ENCODE measurements around the gene TCF12. TPM values are rescaled to one million over a fixed set of nuclear protein-coding genes. Genes with fewer than 3 reads are reported as not detected.

TCF12 gene
- total and polyA plus RNA-seq, 2 donors (not counting 3 experiments of a cell fraction or from before 2014, with no cell fraction given), result 72.1 to 133 TPM

- no TSS peak for BruUV-seq (replicated peaks)
- no peak overlapping the region for H3K4me3 ChIP-seq (replicated peaks in 1 of 3; ENCODE audit: insufficient read depth in 1 of 3, low read depth in 1 of 3, low read length in 3 of 3)
- dilution Hi-C loops (cut with MboI; ENCODE audit: extremely low pct_ligation_motif_present, low sequenced_read_pairs), result no loop called here
- no peak for FAIRE-seq
- H3K27ac ChIP-seq (ENCODE audit: insufficient read depth, low read depth, low read length), result no peak overlapping the region
- H3K27me3 ChIP-seq (ENCODE audit: control insufficient read depth in 2 of 2, insufficient read depth in 2 of 2, low read length in 2 of 2), result no peaks in the 10 kb centered on the region
- intact Hi-C loops (cut with micrococcal nuclease), result no loop called here
- POLR2A ChIA-PET, result no interaction called here
- H3K9me3 ChIP-seq (replicated peaks; ENCODE audit: control insufficient read depth, insufficient read depth, low read length), result no peaks in the 10 kb centered on the region
- peaks cover 6 to 8% of the 10 kb centered on the region in 2 experiments for H3K36me3 ChIP-seq (ENCODE audit: control insufficient read depth in 2 of 2, extremely low read depth in 1 of 2, insufficient read depth in 2 of 2, low read length in 2 of 2)
- no peaks in the 10 kb centered on the region for H3K79me2 ChIP-seq (ENCODE audit: control insufficient read depth, insufficient read depth, low read length)
- no peak overlapping the region for H3K9ac ChIP-seq (replicated peaks; ENCODE audit: extremely low read depth, insufficient read depth, low read length)
- CTCF ChIA-PET, result interaction anchor here (1.2 kb wide), 1 partner anchor 88 kb away, joined by 4 read pairs; no protein-coding TSS in a partner anchor
- H2AFZ ChIP-seq (ENCODE audit: low read depth, low read length), result no peak overlapping the region
- H3K4me2 ChIP-seq (ENCODE audit: insufficient read depth, low read length), result no peak overlapping the region
- no peaks in the 10 kb centered on the region for H4K20me1 ChIP-seq (replicated peaks; ENCODE audit: control insufficient read depth, extremely low read depth, insufficient read depth, low read length)
- TF ChIP-seq MAX (IDR thresholded peaks at IDR 0.05; ENCODE audit: insufficient read depth, insufficient read length), result no peak
- TF ChIP-seq, protein P1, sequence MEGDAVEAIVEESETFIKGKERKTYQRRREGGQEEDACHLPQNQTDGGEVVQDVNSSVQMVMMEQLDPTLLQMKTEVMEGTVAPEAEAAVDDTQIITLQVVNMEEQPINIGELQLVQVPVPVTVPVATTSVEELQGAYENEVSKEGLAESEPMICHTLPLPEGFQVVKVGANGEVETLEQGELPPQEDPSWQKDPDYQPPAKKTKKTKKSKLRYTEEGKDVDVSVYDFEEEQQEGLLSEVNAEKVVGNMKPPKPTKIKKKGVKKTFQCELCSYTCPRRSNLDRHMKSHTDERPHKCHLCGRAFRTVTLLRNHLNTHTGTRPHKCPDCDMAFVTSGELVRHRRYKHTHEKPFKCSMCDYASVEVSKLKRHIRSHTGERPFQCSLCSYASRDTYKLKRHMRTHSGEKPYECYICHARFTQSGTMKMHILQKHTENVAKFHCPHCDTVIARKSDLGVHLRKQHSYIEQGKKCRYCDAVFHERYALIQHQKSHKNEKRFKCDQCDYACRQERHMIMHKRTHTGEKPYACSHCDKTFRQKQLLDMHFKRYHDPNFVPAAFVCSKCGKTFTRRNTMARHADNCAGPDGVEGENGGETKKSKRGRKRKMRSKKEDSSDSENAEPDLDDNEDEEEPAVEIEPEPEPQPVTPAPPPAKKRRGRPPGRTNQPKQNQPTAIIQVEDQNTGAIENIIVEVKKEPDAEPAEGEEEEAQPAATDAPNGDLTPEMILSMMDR (IDR thresholded peaks at IDR 0.05; ENCODE audit: extremely low read depth in 1 of 2, insufficient read depth in 1 of 2, low read depth in 1 of 2, low read length in 2 of 2), result no peak
- no peak for TF ChIP-seq FOS (IDR thresholded peaks at IDR 0.05; ENCODE audit: borderline replicate concordance, insufficient read depth, low read length)
- no peak for TF ChIP-seq POLR2AphosphoS5 (IDR thresholded peaks at IDR 0.05; ENCODE audit: insufficient read depth, low read depth, low read length)
- TF ChIP-seq EZH2 (IDR thresholded peaks at IDR 0.05; ENCODE audit: borderline replicate concordance, low read depth, low read length, severe bottlenecking), result no peak
- no peak for DNase-seq (ENCODE audit: low read depth, low spot score)
- H3K4me1 ChIP-seq (ENCODE audit: control insufficient read depth, extremely low read depth, insufficient read depth, low read length), result no peaks in the 10 kb centered on the region
- no peaks in the 10 kb centered on the region for H3K9me1 ChIP-seq (replicated peaks; ENCODE audit: control insufficient read depth, extremely low read depth, insufficient read depth, low read length)
Measured at GRCh38 chr15:57235186-57235585, 316.7 kb downstream of the TCF12 start.

DNA sequence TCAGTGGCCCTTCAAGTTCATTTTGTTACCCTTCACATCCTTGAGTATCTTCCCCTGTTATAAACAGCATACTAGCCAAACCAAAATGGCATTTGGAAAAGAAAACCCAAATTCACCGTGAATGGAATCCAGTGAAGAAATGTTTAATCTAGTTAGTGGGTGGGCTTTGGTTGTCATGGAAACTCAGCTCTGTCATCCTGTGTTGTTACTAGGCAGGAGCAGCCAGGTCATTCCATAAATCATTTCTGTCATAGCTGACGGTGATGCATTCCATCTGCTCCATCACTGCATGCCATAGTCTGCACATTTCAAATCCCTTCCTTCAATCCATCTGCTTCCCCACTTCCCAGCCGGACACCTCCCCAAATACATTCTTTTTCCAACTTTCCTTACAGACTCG is 317.4 kb downstream of the TCF12 start:
- DNase-seq (ENCODE audit: low read depth, low spot score) (peak; percentile 61), FAIRE-seq (peak; percentile 18)
- H4K20me1 ChIP-seq (replicated peaks; ENCODE audit: control insufficient read depth, extremely low read depth, insufficient read depth, low read length), result no peaks in the 10 kb centered on the region
- H3K4me1 ChIP-seq (ENCODE audit: control insufficient read depth, extremely low read depth, insufficient read depth, low read length), result no peaks in the 10 kb centered on the region
- no peak overlapping the region for H3K4me2 ChIP-seq (ENCODE audit: insufficient read depth, low read length)
- no peak overlapping the region for H2AFZ ChIP-seq (ENCODE audit: low read depth, low read length)
- H3K9ac ChIP-seq (replicated peaks; ENCODE audit: extremely low read depth, insufficient read depth, low read length), result no peak overlapping the region
- TF ChIP-seq FOS (IDR thresholded peaks at IDR 0.05; ENCODE audit: borderline replicate concordance, insufficient read depth, low read length) (no peak), GATA2 (IDR thresholded peaks at IDR 0.05; ENCODE audit: insufficient read depth, insufficient read length, low read depth, low read length) (no peak), POLR2A (IDR thresholded peaks at IDR 0.05; ENCODE audit: low read depth, low read length) (no peak), JUN (IDR thresholded peaks at IDR 0.05; ENCODE audit: borderline replicate concordance, insufficient read depth, insufficient read length, low read depth) (no peak), EZH2 (IDR thresholded peaks at IDR 0.05; ENCODE audit: borderline replicate concordance, low read depth, low read length, severe bottlenecking) (no peak), MAX (IDR thresholded peaks at IDR 0.05; ENCODE audit: insufficient read depth, insufficient read length) (no peak), POLR2AphosphoS5 (IDR thresholded peaks at IDR 0.05; ENCODE audit: insufficient read depth, low read depth, low read length) (no peak), MYC (IDR thresholded peaks at IDR 0.05; ENCODE audit: low read depth, low read length) (no peak)
- TF ChIP-seq, protein P1 (IDR thresholded peaks at IDR 0.05; ENCODE audit: extremely low read depth in 1 of 2, insufficient read depth in 1 of 2, low read depth in 1 of 2, low read length in 2 of 2), result no peak
- no peaks in the 10 kb centered on the region for H3K79me2 ChIP-seq (ENCODE audit: control insufficient read depth, insufficient read depth, low read length)
- CTCF ChIA-PET, result no interaction called here
- intact Hi-C loops (cut with micrococcal nuclease), result no loop called here
- no peaks in the 10 kb centered on the region for H3K9me3 ChIP-seq (replicated peaks; ENCODE audit: control insufficient read depth, insufficient read depth, low read length)
- no peaks in the 10 kb centered on the region for H3K9me1 ChIP-seq (replicated peaks; ENCODE audit: control insufficient read depth, extremely low read depth, insufficient read depth, low read length)
- no peaks in the 10 kb centered on the region for H3K27me3 ChIP-seq (ENCODE audit: control insufficient read depth in 2 of 2, insufficient read depth in 2 of 2, low read length in 2 of 2)
- no peak overlapping the region for H3K27ac ChIP-seq (ENCODE audit: insufficient read depth, low read depth, low read length)
- H3K36me3 ChIP-seq (ENCODE audit: control insufficient read depth in 2 of 2, extremely low read depth in 1 of 2, insufficient read depth in 2 of 2, low read length in 2 of 2), result peaks cover 6 to 11% of the 10 kb centered on the region in 2 experiments
- BruUV-seq (replicated peaks), result no TSS peak
- dilution Hi-C loops (cut with MboI; ENCODE audit: extremely low pct_ligation_motif_present, low sequenced_read_pairs), result no loop called here
- POLR2A ChIA-PET, result no interaction called here
- no peak overlapping the region for H3K4me3 ChIP-seq (replicated peaks in 1 of 3; ENCODE audit: insufficient read depth in 1 of 3, low read depth in 1 of 3, low read length in 3 of 3)
